H9 (cell line): ENCODE data around the gene RIC8A. TPM values are rescaled to one million over a fixed set of nuclear protein-coding genes. Genes with fewer than 3 reads are reported as not detected.

Source experiments
- DNase-seq: peaks from one replicate; pipeline ENCODE4 v3.0.0-alpha.2; 2017
- H2AFZ ChIP-seq: one replicate; pipeline ENCODE4 v1.6.1; 2013; ENCODE audit warnings: mild to moderate bottlenecking, low read length, control low read depth, moderate library complexity
- H2AK5ac ChIP-seq: 2 replicates; pipeline ENCODE4 v1.6.1; 2013; ENCODE audit warnings: low read length, control low read depth, mixed read lengths; ENCODE audit not compliant: insufficient read length
- H2BK120ac ChIP-seq: one replicate; pipeline ENCODE4 v1.6.1; 2013; ENCODE audit warnings: low read depth, mild to moderate bottlenecking, low read length, control low read depth, inconsistent platforms; ENCODE audit not compliant: poor library complexity, severe bottlenecking
- H2BK12ac ChIP-seq: 2 replicates; pipeline ENCODE4 v1.6.1; 2013; ENCODE audit warnings: low read length, control low read depth, mixed read lengths, low read depth; ENCODE audit not compliant: insufficient read length
- H2BK15ac ChIP-seq: 2 replicates; pipeline ENCODE4 v1.6.1; 2013; ENCODE audit warnings: low read depth, low read length, control low read depth
- H2BK20ac ChIP-seq: one replicate; pipeline ENCODE4 v1.6.1; 2013; ENCODE audit warnings: low read depth, mild to moderate bottlenecking, low read length, control low read depth, inconsistent platforms; ENCODE audit not compliant: poor library complexity, severe bottlenecking
- H2BK5ac ChIP-seq: 2 replicates; pipeline ENCODE4 v1.6.1; 2013; ENCODE audit warnings: low read length, control low read depth, mixed read lengths; ENCODE audit not compliant: insufficient read length
- H3K14ac ChIP-seq: 2 replicates; pipeline ENCODE4 v1.6.1; 2013; ENCODE audit warnings: low read length, control low read depth; ENCODE audit not compliant: insufficient read depth
- H3K18ac ChIP-seq: 2 replicates; pipeline ENCODE4 v1.6.1; 2013; ENCODE audit warnings: low read depth, mild to moderate bottlenecking, mixed read lengths, low read length, control low read depth; ENCODE audit not compliant: insufficient read length
- H3K23ac ChIP-seq: 2 replicates; pipeline ENCODE4 v1.6.1; 2013; ENCODE audit warnings: low read length, control low read depth, mixed read lengths, low read depth; ENCODE audit not compliant: insufficient read length
- H3K23me2 ChIP-seq: 2 replicates; pipeline ENCODE4 v1.6.1; 2013; ENCODE audit warnings: low read depth, mild to moderate bottlenecking, mixed read lengths, low read length, control low read depth; ENCODE audit not compliant: insufficient read length, poor library complexity, severe bottlenecking
- H3K27ac ChIP-seq: 2 replicates; pipeline ENCODE4 v1.5.1; 2013; ENCODE audit warnings: low read length, control low read depth, mixed read lengths, low read depth; ENCODE audit not compliant: insufficient read length
- H3K27me3 ChIP-seq: 2 replicates; pipeline ENCODE4 v1.6.1; 2013; ENCODE audit warnings: low read length, control low read depth, inconsistent platforms; ENCODE audit not compliant: insufficient read depth
- H3K4ac ChIP-seq: 2 replicates; pipeline ENCODE4 v1.6.1; 2013; ENCODE audit warnings: low read depth, mild to moderate bottlenecking, control low read depth, inconsistent platforms, low read length, moderate library complexity
- H3K4me1 ChIP-seq: 2 replicates; pipeline ENCODE4 v1.6.1; 2013; ENCODE audit warnings: low read length, control low read depth, inconsistent platforms; ENCODE audit not compliant: insufficient read depth
- H3K4me2 ChIP-seq: 2 replicates; pipeline ENCODE4 v1.6.1; 2013; ENCODE audit warnings: low read length, control low read depth, mixed read lengths; ENCODE audit not compliant: insufficient read length, insufficient read depth
- H3K56ac ChIP-seq: 2 replicates; pipeline ENCODE4 v1.6.1; 2013; ENCODE audit warnings: low read depth, mild to moderate bottlenecking, mixed read lengths, low read length, control low read depth; ENCODE audit not compliant: insufficient read length
- H3K79me1 ChIP-seq: 2 replicates; pipeline ENCODE4 v1.6.1; 2013; ENCODE audit warnings: low read depth, mild to moderate bottlenecking, moderate library complexity, low read length, control low read depth, inconsistent platforms; ENCODE audit not compliant: insufficient read depth, poor library complexity, severe bottlenecking
- H3K79me2 ChIP-seq: 2 replicates; pipeline ENCODE4 v1.6.1; 2013; ENCODE audit warnings: low read length, control low read depth, inconsistent platforms; ENCODE audit not compliant: insufficient read depth
- H3K9ac ChIP-seq: 2 replicates; pipeline ENCODE4 v1.6.1; 2013; ENCODE audit warnings: low read length, control low read depth, mixed read lengths; ENCODE audit not compliant: insufficient read length; ENCODE audit errors: extremely low read depth
- H3K9me3 ChIP-seq: one replicate; pipeline ENCODE4 v1.6.1; 2013; ENCODE audit warnings: low read depth, low read length, inconsistent platforms; ENCODE audit not compliant: control insufficient read depth
- H3T11ph ChIP-seq: one replicate; pipeline ENCODE4 v1.6.1; 2013; ENCODE audit warnings: mild to moderate bottlenecking, low read length, control low read depth, inconsistent platforms
- H4K20me1 ChIP-seq: one replicate; pipeline ENCODE4 v1.6.1; 2013; ENCODE audit not compliant: control insufficient read depth, insufficient read length, insufficient read depth
- H4K5ac ChIP-seq: 2 replicates; pipeline ENCODE4 v1.6.1; 2013; ENCODE audit warnings: low read depth, mild to moderate bottlenecking, mixed read lengths, low read length, control low read depth; ENCODE audit not compliant: insufficient read length
- H4K8ac ChIP-seq: replicated peaks from 2 replicates; pipeline ENCODE4 v1.6.1; 2013; ENCODE audit warnings: low read length, control low read depth, mixed read lengths, low read depth; ENCODE audit not compliant: insufficient read length
- H4K91ac ChIP-seq: 2 replicates; pipeline ENCODE4 v1.6.1; 2013; ENCODE audit warnings: low read depth, mild to moderate bottlenecking, moderate library complexity, mixed read lengths, low read length, control low read depth; ENCODE audit not compliant: insufficient read length
- H3K27ac Mint-ChIP-seq, 3 experiments: 2 replicates in 2 of 3; 3 replicates in 1 of 3; pipeline ENCODE4 v1.8.0; 2020 to 2021; ENCODE audit warnings: mixed read lengths in 3 of 3, mild to moderate bottlenecking in 1 of 3, moderate library complexity in 1 of 3
- H3K27me3 Mint-ChIP-seq: 2 replicates; pipeline ENCODE4 v1.8.0; 2021; ENCODE audit warnings: low read depth, mild to moderate bottlenecking, moderate library complexity, mixed read lengths
- H3K36me3 Mint-ChIP-seq, 3 experiments: 2 replicates in 2 of 3; 3 replicates in 1 of 3; pipeline ENCODE4 v1.8.0; 2020 to 2021; ENCODE audit warnings: low read depth in 3 of 3, mixed read lengths in 3 of 3; ENCODE audit not compliant: insufficient read depth in 1 of 3
- H3K4me1 Mint-ChIP-seq, 2 experiments: 2 replicates each; pipeline ENCODE4 v1.8.0; 2020; ENCODE audit warnings: mixed read lengths in 2 of 2
- H3K4me3 Mint-ChIP-seq, 2 experiments: 2 replicates in 1 of 2; 3 replicates in 1 of 2; pipeline ENCODE4 v1.8.0; 2020 to 2021; ENCODE audit warnings: mild to moderate bottlenecking in 2 of 2, mixed read lengths in 2 of 2, moderate library complexity in 1 of 2
- H3K9me3 Mint-ChIP-seq, 2 experiments: 2 replicates in 1 of 2; 3 replicates in 1 of 2; pipeline ENCODE4 v1.8.0; 2020; ENCODE audit warnings: mild to moderate bottlenecking in 2 of 2, mixed read lengths in 2 of 2, moderate library complexity in 1 of 2
- CTCF ChIP-seq: fragments of 200-600 bp; sonication (generic); conservative IDR thresholded peaks from 3 replicates; pipeline ENCODE4 v1.8.0; 2021; ENCODE audit warnings: antibody characterized with exemption, mild to moderate bottlenecking
- WGBS: extraction: QIAGEN DNeasy Blood & Tissue Kit; methylation state at CpG from one replicate; pipeline ENCODE4 v1.1.7; 2013; ENCODE audit warnings: missing lambda C conversion rate, low lambda C conversion rate, mixed read lengths; ENCODE audit not compliant: insufficient read length; ENCODE audit errors: extremely low coverage; 5-methylcytosine and 5-hydroxymethylcytosine counted together
- total RNA-seq: library from RNA; stranded (reverse); gene quantifications from 2 replicates; pipeline ENCODE4 v1.2.1, GENCODE V29; 2021

Gene RIC8A
- total RNA-seq, 1 experiment from 2014 or later = 94.9 TPM

GRCh38 chr11:252666-253065 lies 45.2 kb downstream of the RIC8A start:
- H3K27ac Mint-ChIP-seq = no peak overlapping the region

More at GRCh38 chr11:252666-253065, 45.2 kb downstream of the RIC8A start:
- H3K56ac ChIP-seq = no peak overlapping the region
- H3K9me3 ChIP-seq = no peaks in the 10 kb centered on the region
- no peak overlapping the region for H2AFZ ChIP-seq
- no CpG with 5 or more reads among the region's 8 CpGs for WGBS
- no peaks in the 10 kb centered on the region; a peak in 1 of 5 replicates for H3K9me3 Mint-ChIP-seq
- no peak overlapping the region for H4K91ac ChIP-seq
- H3K4me3 Mint-ChIP-seq = no peak overlapping the region
- H3K4me2 ChIP-seq = no peak overlapping the region
- no peak overlapping the region for H4K8ac ChIP-seq
- no peak overlapping the region for H2BK12ac ChIP-seq
- H3K4ac ChIP-seq = no peak overlapping the region
- H2BK5ac ChIP-seq = no peak overlapping the region
- no peak overlapping the region for H2BK20ac ChIP-seq
- no peak overlapping the region for H2BK120ac ChIP-seq
- H3K23me2 ChIP-seq = no peaks in the 10 kb centered on the region
- no peak overlapping the region for H3K23ac ChIP-seq
- no peaks in the 10 kb centered on the region for H3K4me1 ChIP-seq
- H2BK15ac ChIP-seq = no peak overlapping the region
- H3K18ac ChIP-seq = no peak overlapping the region
- H3K79me2 ChIP-seq = no peaks in the 10 kb centered on the region
- peaks cover 0 to 5% of the 10 kb centered on the region in 2 experiments; a peak in 2 of 4 replicates for H3K4me1 Mint-ChIP-seq
- H3K9ac ChIP-seq = no peak overlapping the region
- peaks cover 35 to 52% (median 36%) of the 10 kb centered on the region in 3 experiments for H3K36me3 Mint-ChIP-seq
- no peak for DNase-seq
- no peak overlapping the region for H3K27ac ChIP-seq
- no peak overlapping the region for H4K5ac ChIP-seq
- no peak for TF ChIP-seq CTCF
- H2AK5ac ChIP-seq = no peak overlapping the region
- H3K14ac ChIP-seq = no peak overlapping the region
- no peaks in the 10 kb centered on the region for H3K79me1 ChIP-seq
- H3K27me3 Mint-ChIP-seq = no peaks in the 10 kb centered on the region; the same call in 1 of the 2 replicates
- no peaks in the 10 kb centered on the region for H4K20me1 ChIP-seq
- no peak overlapping the region for H3T11ph ChIP-seq
- H3K27me3 ChIP-seq = no peaks in the 10 kb centered on the region
